ENCODE measurements around the gene TLE1. TPM values are rescaled to one million over a fixed set of nuclear protein-coding genes. Genes with fewer than 3 reads are reported as not detected.

The TLE1 gene
- total RNA-seq, 2 donors from 2014 or later, result 17.1 to 42.8 TPM

DNA sequence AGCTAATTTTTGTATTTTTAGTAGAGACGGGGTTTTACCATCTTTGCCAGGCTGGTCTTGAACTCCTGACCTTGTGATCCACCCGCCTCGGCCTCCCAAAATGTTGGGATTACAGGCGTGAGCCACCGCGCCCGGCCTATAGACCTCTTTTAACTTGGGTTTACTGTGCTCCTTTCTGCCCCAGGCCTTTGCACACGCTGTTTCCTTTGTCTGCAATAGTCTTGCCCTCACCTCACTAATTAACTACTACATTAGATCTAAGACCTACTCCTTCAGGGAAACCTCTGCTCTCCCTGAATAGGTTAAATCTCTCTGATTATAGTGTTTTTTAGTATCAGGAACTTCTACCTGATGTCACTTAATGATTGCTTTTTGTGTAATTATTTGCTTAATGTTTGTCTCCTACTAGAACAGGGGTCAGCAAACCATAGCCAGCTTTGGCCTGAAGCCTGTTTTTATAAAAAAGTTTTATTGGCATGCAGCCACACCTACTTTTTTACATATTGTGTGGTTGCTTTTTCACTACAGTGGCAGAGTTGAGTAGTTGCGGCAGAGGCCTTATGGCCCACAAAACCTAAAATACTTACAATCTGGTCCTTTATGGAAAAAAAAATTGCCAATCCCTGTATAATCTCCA is 31.2 kb upstream of the TLE1 start:
- TF ChIP-seq, protein P1, sequence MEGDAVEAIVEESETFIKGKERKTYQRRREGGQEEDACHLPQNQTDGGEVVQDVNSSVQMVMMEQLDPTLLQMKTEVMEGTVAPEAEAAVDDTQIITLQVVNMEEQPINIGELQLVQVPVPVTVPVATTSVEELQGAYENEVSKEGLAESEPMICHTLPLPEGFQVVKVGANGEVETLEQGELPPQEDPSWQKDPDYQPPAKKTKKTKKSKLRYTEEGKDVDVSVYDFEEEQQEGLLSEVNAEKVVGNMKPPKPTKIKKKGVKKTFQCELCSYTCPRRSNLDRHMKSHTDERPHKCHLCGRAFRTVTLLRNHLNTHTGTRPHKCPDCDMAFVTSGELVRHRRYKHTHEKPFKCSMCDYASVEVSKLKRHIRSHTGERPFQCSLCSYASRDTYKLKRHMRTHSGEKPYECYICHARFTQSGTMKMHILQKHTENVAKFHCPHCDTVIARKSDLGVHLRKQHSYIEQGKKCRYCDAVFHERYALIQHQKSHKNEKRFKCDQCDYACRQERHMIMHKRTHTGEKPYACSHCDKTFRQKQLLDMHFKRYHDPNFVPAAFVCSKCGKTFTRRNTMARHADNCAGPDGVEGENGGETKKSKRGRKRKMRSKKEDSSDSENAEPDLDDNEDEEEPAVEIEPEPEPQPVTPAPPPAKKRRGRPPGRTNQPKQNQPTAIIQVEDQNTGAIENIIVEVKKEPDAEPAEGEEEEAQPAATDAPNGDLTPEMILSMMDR (IDR thresholded peaks at IDR 0.05), result no peak

DNA sequence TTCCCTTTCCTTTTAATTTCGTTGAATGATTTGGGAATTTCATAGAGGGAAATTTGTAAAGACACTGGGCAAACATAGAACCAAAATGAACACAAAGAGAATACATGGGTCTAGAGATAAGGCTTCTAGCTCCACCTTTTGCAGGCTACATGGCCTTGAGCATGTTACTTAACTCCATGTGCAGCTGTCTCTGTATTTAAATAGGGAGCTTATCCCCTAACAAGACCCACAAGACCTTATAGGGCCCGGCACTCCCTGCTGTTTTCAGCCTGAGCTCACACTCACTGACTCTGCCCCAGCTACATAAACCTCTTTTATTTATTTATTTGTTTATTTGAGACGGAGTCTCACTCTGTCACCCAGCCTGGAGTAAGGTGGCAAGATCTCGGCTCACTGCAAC is 30.6 kb upstream of the TLE1 start:
- Histone ChIP-seq H3K27me3 (no peaks in the 10 kb centered on the region), H3K4me1 (no peaks in the 10 kb centered on the region), H3K4me3 (no peak overlapping the region), H3K9me3 (no peaks in the 10 kb centered on the region), H3K27ac (no peak overlapping the region), H3K36me3 (no peaks in the 10 kb centered on the region)
- DNase-seq (ENCODE audit: low spot score), result no peak
- TF ChIP-seq, protein P1 (IDR thresholded peaks at IDR 0.05), result no peak

More for the DNA sequence above, 31.2 kb upstream of the TLE1 start:
- H3K4me1 ChIP-seq, result no peaks in the 10 kb centered on the region
- no peaks in the 10 kb centered on the region for H3K27me3 ChIP-seq
- DNase-seq (ENCODE audit: low spot score), result no peak
- H3K4me3 ChIP-seq, result no peak overlapping the region
- no peaks in the 10 kb centered on the region for H3K9me3 ChIP-seq
- no peak overlapping the region for H3K27ac ChIP-seq
- no peaks in the 10 kb centered on the region for H3K36me3 ChIP-seq

DNA sequence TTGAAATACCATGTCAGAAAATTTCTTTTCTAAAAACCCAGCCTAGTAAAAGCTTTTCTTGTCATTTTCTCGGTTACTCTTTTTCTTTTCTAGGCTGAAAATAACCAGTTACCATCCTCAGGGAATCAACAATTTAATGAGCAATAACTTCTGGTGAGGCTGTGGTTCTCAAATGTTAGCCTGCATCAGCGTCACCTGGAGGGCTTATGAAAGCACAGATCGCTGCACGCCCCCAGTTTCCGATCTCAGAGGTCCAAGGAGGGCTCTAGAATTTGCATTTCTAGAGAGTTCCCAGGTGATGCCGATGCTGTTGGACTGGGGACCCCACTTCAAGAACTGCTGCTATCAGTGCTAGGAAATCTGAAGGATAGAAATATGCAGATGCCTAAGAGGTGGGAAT is 28.9 kb upstream of the TLE1 start:
- TF ChIP-seq, protein P1 (IDR thresholded peaks at IDR 0.05), result no peak
- Histone ChIP-seq H3K36me3 (no peaks in the 10 kb centered on the region), H3K27me3 (no peaks in the 10 kb centered on the region), H3K9me3 (no peaks in the 10 kb centered on the region), H3K27ac (no peak overlapping the region), H3K4me3 (no peak overlapping the region), H3K4me1 (no peaks in the 10 kb centered on the region)
- no peak for DNase-seq (ENCODE audit: low spot score)

DNA sequence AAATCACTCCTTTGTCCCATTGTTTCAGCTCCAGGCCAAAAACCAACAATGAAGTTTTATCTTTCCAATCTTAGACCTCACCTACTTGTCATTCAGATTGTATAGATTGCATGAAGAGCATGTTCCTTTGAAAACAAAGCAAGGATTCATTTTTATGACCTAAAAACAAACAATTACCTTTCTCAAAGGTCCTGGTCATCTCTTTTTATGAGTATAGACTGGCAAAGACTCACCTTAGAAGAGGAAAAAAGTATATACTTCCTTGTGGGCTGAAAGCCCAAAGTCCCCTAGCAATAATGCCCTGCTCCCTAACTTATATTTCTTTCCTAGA is 28.4 kb upstream of the TLE1 start:
- DNase-seq (ENCODE audit: low spot score), result no peak
- Histone ChIP-seq H3K9me3 (no peaks in the 10 kb centered on the region), H3K27ac (no peak overlapping the region), H3K36me3 (no peaks in the 10 kb centered on the region), H3K4me3 (no peak overlapping the region), H3K27me3 (no peaks in the 10 kb centered on the region), H3K4me1 (no peaks in the 10 kb centered on the region)
- TF ChIP-seq, protein P1 (IDR thresholded peaks at IDR 0.05), result no peak

DNA sequence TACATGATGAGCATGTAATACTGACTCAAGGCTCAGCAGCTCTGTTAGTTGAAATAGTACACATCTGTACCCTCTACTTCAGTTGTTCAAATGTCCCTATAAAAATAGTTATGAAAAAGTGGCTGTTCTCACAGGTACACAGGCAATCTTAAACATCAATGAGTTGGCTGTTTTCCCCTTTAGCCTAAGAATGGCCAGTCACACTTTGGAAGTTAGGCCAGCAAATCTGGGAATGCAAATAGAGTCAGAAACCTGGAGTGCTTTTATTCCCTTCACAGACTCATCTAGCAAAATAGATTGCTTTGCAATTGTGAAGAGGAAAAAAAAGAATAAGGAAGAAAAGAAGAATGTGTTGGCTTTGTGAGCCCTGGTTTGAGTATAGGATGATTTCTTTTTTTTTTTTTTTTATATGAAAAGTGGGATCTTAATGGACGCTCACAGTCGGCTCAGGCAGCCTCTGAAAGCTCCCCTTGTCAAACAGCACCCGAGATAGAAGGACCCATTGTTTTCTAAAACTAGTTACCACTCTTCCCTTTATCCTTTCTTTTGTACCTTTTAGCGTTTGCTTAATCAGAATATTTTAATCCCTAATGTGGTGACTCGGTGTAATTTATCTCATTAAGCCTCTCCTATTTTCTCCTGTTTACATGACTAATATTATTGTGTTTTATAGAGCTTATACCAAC is 27.9 kb upstream of the TLE1 start:
- no peaks in the 10 kb centered on the region for H3K36me3 ChIP-seq
- no peak overlapping the region for H3K27ac ChIP-seq
- no peaks in the 10 kb centered on the region for H3K9me3 ChIP-seq
- no peaks in the 10 kb centered on the region for H3K27me3 ChIP-seq
- no peak for DNase-seq (ENCODE audit: low spot score)
- H3K4me1 ChIP-seq, result no peaks in the 10 kb centered on the region
- no peak overlapping the region for H3K4me3 ChIP-seq
- TF ChIP-seq, protein P1 (IDR thresholded peaks at IDR 0.05), result no peak

DNA sequence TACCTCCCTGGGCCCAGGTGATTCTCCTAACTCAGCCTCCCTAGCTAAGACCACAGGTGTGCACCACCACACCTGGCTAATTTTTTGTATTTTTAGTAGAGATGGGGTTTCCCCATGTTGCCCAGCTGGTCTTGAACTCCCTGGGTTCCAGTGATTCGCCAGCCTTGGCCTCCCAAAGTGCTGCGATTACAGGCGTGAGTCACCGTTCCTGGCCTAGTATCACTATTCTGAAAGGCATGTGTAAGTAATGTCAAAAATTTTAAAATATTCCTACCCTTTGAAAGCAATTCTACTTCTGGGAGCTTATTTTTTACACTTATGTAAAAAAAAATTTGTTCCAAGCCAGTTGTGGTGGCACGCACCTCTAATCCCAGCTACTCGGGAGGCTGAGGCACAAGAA is 27.1 kb upstream of the TLE1 start:
- TF ChIP-seq, protein P1 (IDR thresholded peaks at IDR 0.05), result no peak
- Histone ChIP-seq H3K27ac (no peak overlapping the region), H3K36me3 (no peaks in the 10 kb centered on the region), H3K4me1 (no peaks in the 10 kb centered on the region), H3K9me3 (no peaks in the 10 kb centered on the region), H3K4me3 (no peak overlapping the region), H3K27me3 (no peaks in the 10 kb centered on the region)
- DNase-seq (ENCODE audit: low spot score), result peak; percentile 26

Data from right atrium auricular region (tissue), 2 donors.